ENCODE measurements around the gene PRRG3.

PRRG3 gene

DNA sequence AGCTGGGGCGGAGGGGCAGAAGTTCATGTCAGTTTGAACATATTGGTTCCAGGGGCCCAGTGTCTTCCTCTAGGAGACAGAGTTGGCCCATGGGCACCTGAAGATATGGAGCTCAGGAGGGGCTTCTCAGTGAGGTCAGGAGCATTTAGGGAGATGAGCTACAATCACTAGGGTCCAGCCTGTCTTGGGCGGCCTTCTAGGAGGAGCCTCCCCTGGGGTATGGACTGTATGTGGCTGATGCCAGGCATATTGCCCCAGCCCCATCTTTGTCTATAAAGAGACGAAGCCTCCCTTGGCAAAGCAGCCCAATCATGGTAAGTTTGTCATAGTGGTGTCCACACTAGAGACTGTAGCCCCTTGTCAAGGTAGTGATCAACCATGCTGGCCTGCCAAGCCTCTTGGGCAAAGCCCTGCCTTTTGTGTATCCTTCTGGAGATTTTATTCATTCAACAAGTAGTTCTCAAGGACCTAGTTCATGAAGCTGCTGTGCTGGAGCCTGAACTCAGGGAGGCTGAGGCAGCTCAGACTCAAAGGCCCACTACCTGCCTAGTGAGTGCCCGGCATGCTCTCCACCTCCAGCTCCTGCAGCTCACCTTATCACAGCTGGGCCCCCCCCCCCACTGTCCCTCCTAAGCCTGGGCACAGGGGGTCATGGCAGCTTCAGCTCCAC is 33.9 kb downstream of the PRRG3 start:
- no peak overlapping the region for H3K4me3 ChIP-seq (ENCODE audit: low read depth, low read length, poor library complexity, severe bottlenecking)
- H3K27ac ChIP-seq (ENCODE audit: low read depth, low read length, poor library complexity, severe bottlenecking) = no peak overlapping the region
- no peaks in the 10 kb centered on the region for H3F3A ChIP-seq (ENCODE audit: insufficient read depth, low read length)
- H3K9me3 ChIP-seq (ENCODE audit: low read length) = no peaks in the 10 kb centered on the region
- no peaks in the 10 kb centered on the region for H3K27me3 ChIP-seq (ENCODE audit: insufficient read depth, low read length)
- H2AFZ ChIP-seq (ENCODE audit: low read length) = no peak overlapping the region
- H3K36me3 ChIP-seq (ENCODE audit: insufficient read depth, low read length) = no peaks in the 10 kb centered on the region
- no peak overlapping the region for H3K9ac ChIP-seq (ENCODE audit: low read length)
- TF ChIP-seq, protein P1, sequence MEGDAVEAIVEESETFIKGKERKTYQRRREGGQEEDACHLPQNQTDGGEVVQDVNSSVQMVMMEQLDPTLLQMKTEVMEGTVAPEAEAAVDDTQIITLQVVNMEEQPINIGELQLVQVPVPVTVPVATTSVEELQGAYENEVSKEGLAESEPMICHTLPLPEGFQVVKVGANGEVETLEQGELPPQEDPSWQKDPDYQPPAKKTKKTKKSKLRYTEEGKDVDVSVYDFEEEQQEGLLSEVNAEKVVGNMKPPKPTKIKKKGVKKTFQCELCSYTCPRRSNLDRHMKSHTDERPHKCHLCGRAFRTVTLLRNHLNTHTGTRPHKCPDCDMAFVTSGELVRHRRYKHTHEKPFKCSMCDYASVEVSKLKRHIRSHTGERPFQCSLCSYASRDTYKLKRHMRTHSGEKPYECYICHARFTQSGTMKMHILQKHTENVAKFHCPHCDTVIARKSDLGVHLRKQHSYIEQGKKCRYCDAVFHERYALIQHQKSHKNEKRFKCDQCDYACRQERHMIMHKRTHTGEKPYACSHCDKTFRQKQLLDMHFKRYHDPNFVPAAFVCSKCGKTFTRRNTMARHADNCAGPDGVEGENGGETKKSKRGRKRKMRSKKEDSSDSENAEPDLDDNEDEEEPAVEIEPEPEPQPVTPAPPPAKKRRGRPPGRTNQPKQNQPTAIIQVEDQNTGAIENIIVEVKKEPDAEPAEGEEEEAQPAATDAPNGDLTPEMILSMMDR (IDR thresholded peaks at IDR 0.05; ENCODE audit: low read length) = no peak
- TF ChIP-seq EZH2 (IDR thresholded peaks at IDR 0.05; ENCODE audit: borderline replicate concordance, low read length) = no peak
- no peak overlapping the region for H3K4me2 ChIP-seq (ENCODE audit: low read length)
- no peaks in the 10 kb centered on the region for H3K79me2 ChIP-seq (ENCODE audit: insufficient read depth, low read length)
- H3K4me1 ChIP-seq (ENCODE audit: insufficient read depth, low read length, severe bottlenecking) = no peaks in the 10 kb centered on the region
- no peaks in the 10 kb centered on the region for H4K20me1 ChIP-seq (ENCODE audit: insufficient read depth, low read length)
- H3K9me2 ChIP-seq (ENCODE audit: low read depth, low read length) = no peaks in the 10 kb centered on the region

DNA sequence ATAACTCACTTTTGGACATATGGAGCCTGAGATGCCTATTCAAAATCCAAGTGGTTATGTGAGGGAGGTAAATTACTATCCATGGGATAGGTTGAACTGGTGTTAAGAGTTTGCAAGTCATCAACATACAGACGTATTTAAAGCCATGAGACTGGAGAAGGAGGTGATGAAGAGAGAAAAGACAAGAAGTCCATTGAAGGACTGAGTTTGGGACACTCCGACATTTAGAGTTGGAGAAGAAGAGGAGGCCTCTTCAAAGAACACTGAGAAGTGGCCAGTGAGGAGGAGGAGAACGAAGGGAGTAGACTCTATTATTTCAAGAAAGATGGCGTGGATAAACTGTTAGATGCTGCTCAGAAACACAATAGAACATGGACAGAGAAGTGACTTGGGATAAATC is 39.2 kb downstream of the PRRG3 start, which contains the start of gene CNGA2:
Gene CNGA2, plus strand, starts transcription at position 301 of the 400 bp plus-strand sequence. CDS start 3,738 bp downstream, outside the sequence.
- Histone ChIP-seq H3F3A (ENCODE audit: insufficient read depth, low read length) (no peaks in the 10 kb centered on the region), H3K79me2 (ENCODE audit: insufficient read depth, low read length) (no peaks in the 10 kb centered on the region)
- TF ChIP-seq, protein P1 (IDR thresholded peaks at IDR 0.05; ENCODE audit: low read length) = no peak
- no peak for TF ChIP-seq EZH2 (IDR thresholded peaks at IDR 0.05; ENCODE audit: borderline replicate concordance, low read length)

DNA sequence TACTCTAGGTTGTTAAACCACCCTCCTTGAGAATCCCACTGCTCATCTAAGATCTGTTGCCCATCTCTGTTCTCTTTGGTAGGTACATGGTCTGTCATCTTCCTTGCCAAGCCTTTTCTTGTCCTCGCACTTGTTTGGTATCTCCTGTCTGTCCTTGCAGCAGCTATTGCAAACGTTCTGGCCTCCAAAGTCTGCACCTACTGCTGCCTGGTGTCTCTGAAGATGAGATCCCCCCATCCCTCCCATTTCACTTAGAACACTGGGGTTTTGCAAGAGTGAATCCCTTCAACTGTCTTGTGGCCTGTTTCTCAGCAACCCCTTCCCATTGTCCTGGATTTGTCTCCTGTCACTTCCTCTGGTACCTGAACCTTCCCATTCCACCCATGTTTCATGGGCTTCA is 40.0 kb downstream of the PRRG3 start:
- no peak overlapping the region for H3K27ac ChIP-seq (ENCODE audit: low read depth, low read length, poor library complexity, severe bottlenecking)
- no peaks in the 10 kb centered on the region for H3K4me1 ChIP-seq (ENCODE audit: insufficient read depth, low read length, severe bottlenecking)
- no peaks in the 10 kb centered on the region for H3K79me2 ChIP-seq (ENCODE audit: insufficient read depth, low read length)
- H4K20me1 ChIP-seq (ENCODE audit: insufficient read depth, low read length) = no peaks in the 10 kb centered on the region
- no peak overlapping the region for H3K4me2 ChIP-seq (ENCODE audit: low read length)
- no peaks in the 10 kb centered on the region for H3K9me3 ChIP-seq (ENCODE audit: low read length)
- H3K9me2 ChIP-seq (ENCODE audit: low read depth, low read length) = no peaks in the 10 kb centered on the region
- no peaks in the 10 kb centered on the region for H3K27me3 ChIP-seq (ENCODE audit: insufficient read depth, low read length)
- H3F3A ChIP-seq (ENCODE audit: insufficient read depth, low read length) = no peaks in the 10 kb centered on the region
- no peak overlapping the region for H3K4me3 ChIP-seq (ENCODE audit: low read depth, low read length, poor library complexity, severe bottlenecking)
- TF ChIP-seq, protein P1 (IDR thresholded peaks at IDR 0.05; ENCODE audit: low read length) = no peak
- TF ChIP-seq EZH2 (IDR thresholded peaks at IDR 0.05; ENCODE audit: borderline replicate concordance, low read length) = no peak
- H3K36me3 ChIP-seq (ENCODE audit: insufficient read depth, low read length) = no peaks in the 10 kb centered on the region
- H3K9ac ChIP-seq (ENCODE audit: low read length) = no peak overlapping the region
- H2AFZ ChIP-seq (ENCODE audit: low read length) = no peak overlapping the region

More for the DNA sequence above, 39.2 kb downstream of the PRRG3 start, which contains the start of gene CNGA2:
- no peak within 1 kb of the TSS for H3K9ac ChIP-seq (ENCODE audit: low read length)
- H3K27me3 ChIP-seq (ENCODE audit: insufficient read depth, low read length) = no peaks in the 10 kb centered on the region
- H3K4me1 ChIP-seq (ENCODE audit: insufficient read depth, low read length, severe bottlenecking) = no peaks in the 10 kb centered on the region
- no peaks in the 10 kb centered on the region for H3K36me3 ChIP-seq (ENCODE audit: insufficient read depth, low read length)
- no peaks in the 10 kb centered on the region for H3K9me2 ChIP-seq (ENCODE audit: low read depth, low read length)
- H4K20me1 ChIP-seq (ENCODE audit: insufficient read depth, low read length) = no peaks in the 10 kb centered on the region
- no peak within 1 kb of the TSS for H2AFZ ChIP-seq (ENCODE audit: low read length)
- H3K27ac ChIP-seq (ENCODE audit: low read depth, low read length, poor library complexity, severe bottlenecking) = no peak within 1 kb of the TSS
- no peak within 1 kb of the TSS for H3K4me2 ChIP-seq (ENCODE audit: low read length)
- H3K4me3 ChIP-seq (ENCODE audit: low read depth, low read length, poor library complexity, severe bottlenecking) = no peak within 1 kb of the TSS
- no peaks in the 10 kb centered on the region for H3K9me3 ChIP-seq (ENCODE audit: low read length)
